Right lobe of liver (tissue), 6 donors: ENCODE data around the gene RBM10. TPM values are rescaled to one million over a fixed set of nuclear protein-coding genes. Genes with fewer than 3 reads are reported as not detected.
A peak's percentile ranks its signal among the peaks of the same experiment; 100 is the strongest.

Experiments used
- ATAC-seq, 4 donors: fragments of 200-7000 bp; cut with Tn5 transposase; one replicate each; pipeline ENCODE4 v1.9.1; 2020; ENCODE audit warnings: mild to moderate bottlenecking in 4 of 4, moderate library complexity in 4 of 4
- DNase-seq, 3 donors: peaks; one replicate each; pipeline ENCODE4 v3.0.0-alpha.2; 2020
- H3K27ac ChIP-seq, 3 donors: fragments of 200-600 bp; one replicate each; pipeline ENCODE4 v1.8.0; 2022
- H3K27me3 ChIP-seq, 2 donors: fragments of 200-600 bp; one replicate each; pipeline ENCODE4 v1.8.0; 2022
- H3K36me3 ChIP-seq, 4 donors: fragments of 200-600 bp; sonication (generic) in 1 of 4; one replicate each; pipeline versions ENCODE4 v1.5.1 to v1.8.0; 2017 to 2022; ENCODE audit warnings: control low read depth in 1 of 4
- H3K4me1 ChIP-seq, 4 donors: fragments of 200-600 bp; sonication (generic) in 1 of 4; one replicate each; pipeline versions ENCODE4 v1.5.1 to v1.8.0; 2017 to 2022; ENCODE audit warnings: control low read depth in 1 of 4
- H3K4me3 ChIP-seq, 3 donors: fragments of 200-600 bp; one replicate each; pipeline ENCODE4 v1.8.0; 2022
- H3K9me3 ChIP-seq, 4 donors: fragments of 200-600 bp; sonication (generic) in 1 of 4; one replicate each; pipeline versions ENCODE4 v1.5.1 to v1.8.0; 2017 to 2022; ENCODE audit warnings: control low read depth in 1 of 4
- POLR2A ChIP-seq: fragments of 450-650 bp; IDR thresholded peaks from one replicate; pipeline ENCODE4 v1.6.1; 2017; ENCODE audit warnings: antibody characterized with exemption, mild to moderate bottlenecking
- WGBS: methylation state at CpG from one replicate; pipeline ENCODE4 v1.1.6; 2018; ENCODE audit warnings: low coverage, low lambda C conversion rate; ENCODE audit not compliant: insufficient coverage; ENCODE audit errors: missing lambda C conversion rate; 5-methylcytosine and 5-hydroxymethylcytosine counted together
- intact Hi-C, 2 donors: fragments of 100-400 bp; cut with DNase I; formaldehyde crosslinking; loops; one replicate each; pipeline versions ENCODE4 v1.11.2 to v1.14.1; 2022
- total RNA-seq, 6 experiments: library from RNA; depleted of rRNA in 2 of 6; stranded (reverse); fragments of >200 nt in 2 of 6; fragmentation: NEBNext Ultra II Directional in 3 of 6; extraction: Animal tissue kit (Norgen Biotek cat#: 25700) in 3 of 6; gene quantifications; one replicate each; pipeline versions ENCODE4 v1.1.0 to v1.2.4, GENCODE V29; 2016 to 2023
- TF ChIP-seq, protein P1 (sequence below), 4 donors: fragments of 200-600 bp in 3 of 4; fragments of 450-650 bp in 1 of 4; IDR thresholded peaks; one replicate each; pipeline versions ENCODE4 v1.5.1 to v1.8.0; 2016 to 2022; ENCODE audit warnings: antibody characterized with exemption in 4 of 4, mild to moderate bottlenecking in 2 of 4
- donor health status: DM: no; HTN: yes; CAD: no.
- donor health status: DM: no; HTN: no; CAD: no.
- donor health status: DM: no; HTN: no; CAD: no.
- donor health status: DM: no; HTN: yes; CAD: no.
- donor health status: DM: no; HTN: yes; CAD: no.

The RBM10 gene
- total RNA-seq, 6 experiments from 2014 or later: 12.5 to 20.8 (median 15.2) TPM

DNA sequence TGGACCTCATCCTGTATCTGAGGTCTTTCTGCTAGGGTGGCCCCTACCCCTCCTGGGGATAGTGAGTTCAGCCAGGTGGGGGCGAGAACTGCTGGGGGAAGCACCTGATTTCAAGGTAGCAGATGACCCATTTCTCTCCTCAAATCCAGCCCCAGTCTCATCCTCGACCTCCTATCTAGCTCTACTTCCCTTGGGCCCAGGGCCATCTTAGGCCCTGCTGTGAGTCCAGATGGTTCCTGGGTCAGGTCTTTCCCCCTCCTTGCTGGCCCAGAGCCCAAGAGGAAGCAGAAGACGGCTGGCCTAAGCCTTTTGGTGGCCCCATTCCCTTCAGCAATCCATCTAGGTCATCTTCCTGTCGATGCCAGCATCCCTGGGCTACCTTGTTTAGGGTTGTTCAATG, 76.7 kb downstream of the RBM10 start:
- 81% methylated on average over 4 of the region's 4 CpGs for WGBS
- DNase-seq (peak in 1 of 3 donors; percentile 42), ATAC-seq (no peak)
- peaks cover 0 to 13% (median 0%) of the 10 kb centered on the region in 4 donors for H3K4me1 ChIP-seq
- no peaks in the 10 kb centered on the region for H3K27me3 ChIP-seq
- H3K36me3 ChIP-seq: peaks cover 0 to 31% (median 7%) of the 10 kb centered on the region in 4 donors
- intact Hi-C loops: no loop called here
- no peak overlapping the region for H3K4me3 ChIP-seq
- no peak for TF ChIP-seq POLR2A
- no peak overlapping the region for H3K27ac ChIP-seq
- no peaks in the 10 kb centered on the region for H3K9me3 ChIP-seq

DNA sequence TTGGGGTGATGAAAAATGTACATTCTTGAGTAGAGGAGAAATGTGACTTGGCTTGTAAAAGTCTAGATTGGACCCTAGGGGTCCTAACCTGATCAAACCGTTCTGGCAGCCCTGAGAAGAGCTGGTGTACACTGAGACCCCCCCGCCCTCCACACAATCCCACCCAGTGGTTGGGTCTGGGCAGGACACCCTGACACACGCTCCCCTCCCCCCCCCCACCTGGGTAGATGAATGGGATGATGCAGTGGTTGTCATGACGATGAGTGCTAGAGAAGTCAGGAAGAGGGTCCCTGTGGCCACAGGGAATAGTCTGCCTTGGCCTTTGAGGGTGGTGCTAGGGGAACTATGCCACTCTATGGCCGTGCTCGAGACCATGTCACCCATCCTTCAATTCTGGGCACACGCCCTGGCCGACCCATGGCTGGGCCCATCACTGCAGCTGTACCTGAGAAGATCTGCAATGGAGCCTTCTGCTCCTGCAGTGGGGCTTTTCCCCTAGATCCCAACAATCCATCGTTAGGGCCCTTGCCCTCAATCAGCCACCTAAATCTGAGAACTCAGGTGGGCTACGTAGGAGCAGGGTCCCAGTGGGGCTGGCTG, 77.8 kb downstream of the RBM10 start:
- DNase-seq: peak in 1 of 3 donors; percentile 27
- H3K27ac ChIP-seq: no peak overlapping the region
- H3K36me3 ChIP-seq: peaks cover 0 to 35% (median 10%) of the 10 kb centered on the region in 4 donors
- ATAC-seq: no peak
- H3K4me1 ChIP-seq: peaks cover 0 to 8% (median 0%) of the 10 kb centered on the region in 4 donors
- no peaks in the 10 kb centered on the region for H3K27me3 ChIP-seq
- no peak overlapping the region for H3K4me3 ChIP-seq
- WGBS: 100% methylated on average over 3 of the region's 10 CpGs
- intact Hi-C loops: no loop called here
- TF ChIP-seq, protein P1, sequence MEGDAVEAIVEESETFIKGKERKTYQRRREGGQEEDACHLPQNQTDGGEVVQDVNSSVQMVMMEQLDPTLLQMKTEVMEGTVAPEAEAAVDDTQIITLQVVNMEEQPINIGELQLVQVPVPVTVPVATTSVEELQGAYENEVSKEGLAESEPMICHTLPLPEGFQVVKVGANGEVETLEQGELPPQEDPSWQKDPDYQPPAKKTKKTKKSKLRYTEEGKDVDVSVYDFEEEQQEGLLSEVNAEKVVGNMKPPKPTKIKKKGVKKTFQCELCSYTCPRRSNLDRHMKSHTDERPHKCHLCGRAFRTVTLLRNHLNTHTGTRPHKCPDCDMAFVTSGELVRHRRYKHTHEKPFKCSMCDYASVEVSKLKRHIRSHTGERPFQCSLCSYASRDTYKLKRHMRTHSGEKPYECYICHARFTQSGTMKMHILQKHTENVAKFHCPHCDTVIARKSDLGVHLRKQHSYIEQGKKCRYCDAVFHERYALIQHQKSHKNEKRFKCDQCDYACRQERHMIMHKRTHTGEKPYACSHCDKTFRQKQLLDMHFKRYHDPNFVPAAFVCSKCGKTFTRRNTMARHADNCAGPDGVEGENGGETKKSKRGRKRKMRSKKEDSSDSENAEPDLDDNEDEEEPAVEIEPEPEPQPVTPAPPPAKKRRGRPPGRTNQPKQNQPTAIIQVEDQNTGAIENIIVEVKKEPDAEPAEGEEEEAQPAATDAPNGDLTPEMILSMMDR (IDR thresholded peaks at IDR 0.05): no peak
- no peak for TF ChIP-seq POLR2A
- H3K9me3 ChIP-seq: no peaks in the 10 kb centered on the region

DNA sequence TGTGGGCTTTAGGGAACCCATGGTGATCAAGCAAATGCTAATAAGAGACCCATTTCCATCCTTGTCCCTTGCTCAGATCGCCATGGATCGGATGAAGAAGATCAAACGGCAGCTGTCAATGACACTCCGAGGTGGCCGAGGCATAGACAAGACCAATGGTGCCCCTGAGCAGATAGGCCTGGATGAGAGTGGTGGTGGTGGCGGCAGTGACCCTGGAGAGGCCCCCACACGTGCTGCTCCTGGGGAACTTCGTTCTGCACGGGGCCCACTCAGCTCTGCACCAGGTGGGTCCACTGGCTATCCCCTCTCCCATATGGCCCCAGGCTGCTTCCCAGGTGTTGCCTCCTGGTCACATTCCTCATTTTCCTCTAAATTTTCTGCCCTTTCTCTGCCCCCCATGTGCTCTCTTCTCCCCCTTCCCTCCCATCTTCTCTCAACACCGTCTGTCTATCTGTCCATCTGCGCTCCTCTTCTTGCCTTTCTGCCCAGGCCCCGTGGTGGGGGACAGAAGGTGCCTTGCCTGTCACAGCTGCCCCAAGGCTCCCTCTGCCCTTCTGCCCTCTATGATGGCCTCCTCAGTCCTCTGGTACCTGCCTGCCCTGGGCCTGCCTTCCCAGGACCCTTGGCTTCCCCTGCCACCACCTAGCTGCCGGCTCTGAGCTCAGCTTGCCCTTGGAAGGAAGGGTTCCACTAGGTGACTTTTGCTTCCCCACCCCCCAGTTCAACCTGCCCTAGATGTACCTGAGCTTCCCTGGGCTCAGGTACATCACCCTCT, 78.6 kb downstream of the RBM10 start:
- DNase-seq: peak in 1 of 3 donors; percentile 35
- H3K27ac ChIP-seq: no peak overlapping the region
- H3K9me3 ChIP-seq: no peaks in the 10 kb centered on the region
- peaks cover 0 to 8% (median 0%) of the 10 kb centered on the region in 4 donors for H3K4me1 ChIP-seq
- H3K27me3 ChIP-seq: no peaks in the 10 kb centered on the region
- TF ChIP-seq, protein P1 (IDR thresholded peaks at IDR 0.05): no peak
- no peak for TF ChIP-seq POLR2A
- H3K36me3 ChIP-seq: peaks cover 0 to 41% (median 10%) of the 10 kb centered on the region in 4 donors
- intact Hi-C loops: no loop called here
- H3K4me3 ChIP-seq: no peak overlapping the region
- WGBS: 87% methylated on average over 5 of the region's 13 CpGs
- ATAC-seq: no peak

DNA sequence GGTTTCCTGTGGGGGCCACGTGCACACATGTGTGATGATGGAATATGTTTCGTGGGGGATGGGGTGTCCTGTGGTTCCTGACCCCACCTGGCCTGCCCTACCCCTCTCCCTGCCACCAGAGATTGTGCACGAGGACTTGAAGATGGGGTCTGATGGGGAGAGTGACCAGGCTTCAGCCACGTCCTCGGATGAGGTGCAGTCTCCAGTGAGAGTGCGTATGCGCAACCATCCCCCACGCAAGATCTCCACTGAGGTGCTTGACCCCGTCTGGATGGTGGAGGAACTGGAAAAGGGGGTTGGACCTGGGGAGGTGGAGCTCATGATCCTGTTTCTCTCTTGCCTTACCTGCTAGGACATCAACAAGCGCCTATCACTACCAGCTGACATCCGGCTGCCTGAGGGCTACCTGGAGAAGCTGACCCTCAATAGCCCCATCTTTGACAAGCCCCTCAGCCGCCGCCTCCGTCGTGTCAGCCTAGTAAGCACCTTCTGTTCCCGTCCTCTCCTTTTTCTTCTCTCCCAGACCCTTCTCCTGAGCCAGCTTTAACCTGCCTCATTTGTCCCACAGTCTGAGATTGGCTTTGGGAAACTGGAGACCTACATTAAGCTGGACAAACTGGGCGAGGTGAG, 79.4 kb downstream of the RBM10 start:
- H3K36me3 ChIP-seq: peaks cover 0 to 44% (median 10%) of the 10 kb centered on the region in 4 donors
- WGBS: 83% methylated on average over 4 of the region's 17 CpGs
- TF ChIP-seq, protein P1 (IDR thresholded peaks at IDR 0.05): no peak
- TF ChIP-seq POLR2A: no peak
- no peak overlapping the region for H3K27ac ChIP-seq
- intact Hi-C loops: no loop called here
- no peaks in the 10 kb centered on the region for H3K9me3 ChIP-seq
- no peaks in the 10 kb centered on the region for H3K27me3 ChIP-seq
- DNase-seq (peak in 1 of 3 donors; percentile 33), ATAC-seq (no peak)
- H3K4me3 ChIP-seq: no peak overlapping the region
- peaks cover 0 to 8% (median 0%) of the 10 kb centered on the region in 4 donors for H3K4me1 ChIP-seq
